ENCODE results near the gene LIN37. TPM values are rescaled to one million over a fixed set of nuclear protein-coding genes. Genes with fewer than 3 reads are reported as not detected.
A peak's percentile ranks its signal among the peaks of the same experiment; 100 is the strongest.

LIN37 gene
- total RNA-seq (2016; rRNA removed; fragmentation: Illumina TruSeq; extraction: Trizol) (3.5 and 6.3 TPM in 2 replicates), polyA plus RNA-seq (2011; rRNA removed) (8.7 and 8.9 TPM in 2 replicates), polyA minus RNA-seq (2011; rRNA and poly(A)+ RNA removed; ENCODE audit: low replicate concordance) (4.0 and 8.3 TPM in 2 replicates), Bru-seq, nascent RNA (percentile 62 among the genes with signal in this experiment), BruChase-seq, experiment 1, labeled RNA remaining after a 6-hour chase (percentile 65 among the genes with signal in this experiment), BruChase-seq, experiment 2, labeled RNA remaining after a 2-hour chase (percentile 63 among the genes with signal in this experiment)
- 8.4 and 12.8 TPM in 2 replicates for total RNA-seq (2016; cell fraction: cytosol; rRNA removed; fragmentation: Illumina TruSeq; extraction: Trizol; ENCODE audit: low read depth)
- total RNA-seq (2016; cell fraction: insoluble cytoplasmic fraction; rRNA removed; fragmentation: Illumina TruSeq; extraction: Trizol), result 4.5 and 7.1 TPM in 2 replicates
- total RNA-seq (2016; cell fraction: membrane; rRNA removed; fragmentation: Illumina TruSeq; extraction: Trizol), result 4.8 and 6.4 TPM in 2 replicates
- total RNA-seq (2016; cell fraction: nucleus; rRNA removed; fragmentation: Illumina TruSeq; extraction: Trizol), result 10.4 and 11.7 TPM in 2 replicates
- 6.2 and 9.3 TPM in 2 replicates for polyA plus RNA-seq (2011; cell fraction: cytosol; rRNA removed)
- 53.4 and 56.4 TPM in 2 replicates for polyA plus RNA-seq (2011; cell fraction: nucleus; rRNA removed)
- polyA plus RNA-seq (2012), result 7.0 and 8.2 TPM in 2 replicates
- polyA plus RNA-seq (2016; cell fraction: cytosol; fragmentation: Illumina TruSeq; extraction: Trizol; ENCODE audit: low read depth), result 5.5 and 6.3 TPM in 2 replicates
- 3.9 and 5.2 TPM in 2 replicates for polyA plus RNA-seq (2016; cell fraction: insoluble cytoplasmic fraction; fragmentation: Illumina TruSeq; extraction: Trizol; ENCODE audit: low read depth)
- 3.8 and 4.3 TPM in 2 replicates for polyA plus RNA-seq (2016; cell fraction: membrane; fragmentation: Illumina TruSeq; extraction: Trizol; ENCODE audit: low read depth)
- polyA plus RNA-seq (2016; cell fraction: nucleus; fragmentation: Illumina TruSeq; extraction: Trizol; ENCODE audit: insufficient read depth, low read depth), result 28.1 and 34.8 TPM in 2 replicates
- 3.4 and 3.9 TPM in 2 replicates for polyA minus RNA-seq (2011; cell fraction: cytosol; rRNA and poly(A)+ RNA removed)
- polyA minus RNA-seq (2011; cell fraction: nucleus; rRNA and poly(A)+ RNA removed), result 16.9 and 22.6 TPM in 2 replicates
- long read RNA-seq, experiment 1, partial matches to known transcripts, result 0 of 5 reads
- long read RNA-seq, experiment 1, other reads (novel, unspliced or antisense), result 1 of 5 reads
- long read RNA-seq, experiment 2, transcript LIN37-201 (9 exons, 1,150 nt), result major isoform, 15 of 32 reads
- long read RNA-seq, experiment 2, partial matches to known transcripts, result 4 of 32 reads
- long read RNA-seq, experiment 2, other reads (novel, unspliced or antisense), result 13 of 32 reads

- Histone ChIP-seq H3K9ac (ENCODE audit: insufficient read depth, low read depth, low read length) (peak within 1 kb of the TSS; percentile 97), H3K9me3 (ENCODE audit: low read length) (no peaks in the 10 kb centered on the region), H3K4me2 (ENCODE audit: low read depth, low read length) (peak within 1 kb of the TSS; percentile 90), H3K36me3 (replicated peaks in 1 of 2; ENCODE audit: control insufficient read depth in 1 of 2, insufficient read depth in 2 of 2, low read length in 2 of 2) (peaks cover 3 to 10% of the 10 kb centered on the region in 2 experiments; a peak in 3 of 5 replicates), H3K4me3 (replicated peaks in 1 of 3; ENCODE audit: insufficient read depth in 1 of 3, low read depth in 2 of 3, low read length in 3 of 3) (peak within 1 kb of the TSS; percentile 89 to 100 (median 89)), H2AFZ (ENCODE audit: low read length) (peak within 1 kb of the TSS; percentile 76), H3K79me2 (ENCODE audit: insufficient read depth, low read length) (peaks cover 20% of the 10 kb centered on the region), H4K20me1 (ENCODE audit: insufficient read depth, low read length) (no peaks in the 10 kb centered on the region), H3K27ac (ENCODE audit: extremely low read length, insufficient read depth, low read length) (peak within 1 kb of the TSS; percentile 68), H3K4me1 (ENCODE audit: insufficient read depth, low read length) (peaks cover 41% of the 10 kb centered on the region), H3K27me3 (ENCODE audit: control insufficient read depth in 1 of 2, insufficient read depth in 2 of 2, low read length in 2 of 2) (no peaks in the 10 kb centered on the region; a peak in 1 of 5 replicates)
- ChIA-PET POLR2A (interaction anchor here (0.7 to 1.8 kb wide), 19 partner anchors 8 to 742 kb away, joined by 3 to 19 read pairs (median 5); partner anchors contain the start of genes COX6B1, HSPB6 and PRODH2), CTCF (ENCODE audit: low intra/inter-chr PET ratio, low total read pairs) (no interaction called here)
- in situ Hi-C loops (cut with HindIII; ENCODE audit: extremely low pct_ligation_motif_present, low pct_unique_long_range_greater_than_20kb), result no loop called here
- FAIRE-seq (peak; percentile 99), ATAC-seq (peak; percentile 91), DNase-seq (ENCODE audit: low spot score) (peak; percentile 99)
- BruUV-seq (replicated peaks), result TSS peak; percentile 77
- 1% methylated on average over 32 of the region's 45 CpGs for WGBS (ENCODE audit: low lambda C conversion rate)
- intact Hi-C loops (cut with micrococcal nuclease; ENCODE audit: unreplicated experiment), result loop anchor here (10.0 kb wide), 1 partner anchor 54 kb away; no protein-coding TSS in a partner anchor
- TF ChIP-seq ZNF124 (CRISPR knock-in tag; IDR thresholded peaks at IDR 0.05), result no peak
- no peak for TF ChIP-seq ZNF30 (CRISPR knock-in tag; IDR thresholded peaks at IDR 0.05)
- no peak for TF ChIP-seq ATF7 (IDR thresholded peaks at IDR 0.05)
- 0 out of 2 replicates have a peak, but pooled peaks have one; percentile 32 for TF ChIP-seq ATF7 (CRISPR knock-in tag; IDR thresholded peaks at IDR 0.05)
- TF ChIP-seq TCF12 (IDR thresholded peaks at IDR 0.05), result no peak
- no peak for TF ChIP-seq TCF12 (CRISPR knock-in tag; IDR thresholded peaks at IDR 0.05)
- peak; percentile 84 for TF ChIP-seq ZFY (CRISPR knock-in tag; IDR thresholded peaks at IDR 0.05)
- no peak for TF ChIP-seq KAT2B (IDR thresholded peaks at IDR 0.05; ENCODE audit: borderline replicate concordance, low read depth, low read length)
- TF ChIP-seq ZKSCAN1 (IDR thresholded peaks at IDR 0.05; ENCODE audit: low read length), result no peak
- peak; percentile 52 for TF ChIP-seq YY1 (IDR thresholded peaks at IDR 0.05; ENCODE audit: insufficient read depth, insufficient replicate concordance, low read depth, low read length)
- peak; percentile 10; the same call in 1 of the 2 replicates for TF ChIP-seq ZNF768 (CRISPR knock-in tag; IDR thresholded peaks at IDR 0.05)
- no peak for TF ChIP-seq ISX (CRISPR knock-in tag; conservative IDR thresholded peaks at IDR 0.05)
- no peak for TF ChIP-seq AHR (CRISPR knock-in tag; IDR thresholded peaks at IDR 0.05)
- no peak for TF ChIP-seq ZXDC (CRISPR knock-in tag; IDR thresholded peaks at IDR 0.05)
Measured at GRCh38 chr19:35748106-35749020, at the start of gene LIN37. TSS of gene LIN37 (plus strand) at chr19:35748576. CDS start at chr19:35748725, 149 bp downstream.
